PFSK-1 (cell line): ENCODE data around the gene NXN.

Source experiments
- FOXP2 ChIP-seq: optimal IDR thresholded peaks from 2 replicates; pipeline ENCODE3; 2011; ENCODE audit warnings: borderline replicate concordance, control low read depth, inconsistent platforms; ENCODE audit not compliant: insufficient read depth; ENCODE audit errors: extremely low read length, extremely low read depth
- POLR2AphosphoS5 ChIP-seq: IDR thresholded peaks from 2 replicates; pipeline ENCODE4 v1.6.1; 2012; ENCODE audit warnings: low read depth, mild to moderate bottlenecking, control low read depth, low read length, moderate library complexity
- SIN3A ChIP-seq: IDR thresholded peaks from 2 replicates; pipeline ENCODE4 v1.6.1; 2012; ENCODE audit warnings: mild to moderate bottlenecking, low read length, moderate library complexity, borderline replicate concordance; ENCODE audit not compliant: insufficient read depth
- TAF1 ChIP-seq: IDR thresholded peaks from 2 replicates; pipeline ENCODE4 v1.6.1; 2012; ENCODE audit warnings: low read length, control low read depth, borderline replicate concordance; ENCODE audit not compliant: insufficient read depth
- TF ChIP-seq, protein P1 (sequence below), 2 experiments: IDR thresholded peaks; 2 replicates each; pipeline versions ENCODE4 v1.6.1 to v1.8.0; 2011 to 2012; ENCODE audit warnings: low read depth in 2 of 2, low read length in 2 of 2, control low read depth in 1 of 2, inconsistent platforms in 1 of 2, mild to moderate bottlenecking in 1 of 2, moderate library complexity in 1 of 2; ENCODE audit not compliant: insufficient read depth in 1 of 2

The NXN gene

GRCh38 chr17:871751-872519, 107.6 kb downstream of the NXN start:
- TF ChIP-seq TAF1 = no peak
- no peak for TF ChIP-seq POLR2AphosphoS5
- TF ChIP-seq FOXP2 = no peak
- TF ChIP-seq, protein P1, sequence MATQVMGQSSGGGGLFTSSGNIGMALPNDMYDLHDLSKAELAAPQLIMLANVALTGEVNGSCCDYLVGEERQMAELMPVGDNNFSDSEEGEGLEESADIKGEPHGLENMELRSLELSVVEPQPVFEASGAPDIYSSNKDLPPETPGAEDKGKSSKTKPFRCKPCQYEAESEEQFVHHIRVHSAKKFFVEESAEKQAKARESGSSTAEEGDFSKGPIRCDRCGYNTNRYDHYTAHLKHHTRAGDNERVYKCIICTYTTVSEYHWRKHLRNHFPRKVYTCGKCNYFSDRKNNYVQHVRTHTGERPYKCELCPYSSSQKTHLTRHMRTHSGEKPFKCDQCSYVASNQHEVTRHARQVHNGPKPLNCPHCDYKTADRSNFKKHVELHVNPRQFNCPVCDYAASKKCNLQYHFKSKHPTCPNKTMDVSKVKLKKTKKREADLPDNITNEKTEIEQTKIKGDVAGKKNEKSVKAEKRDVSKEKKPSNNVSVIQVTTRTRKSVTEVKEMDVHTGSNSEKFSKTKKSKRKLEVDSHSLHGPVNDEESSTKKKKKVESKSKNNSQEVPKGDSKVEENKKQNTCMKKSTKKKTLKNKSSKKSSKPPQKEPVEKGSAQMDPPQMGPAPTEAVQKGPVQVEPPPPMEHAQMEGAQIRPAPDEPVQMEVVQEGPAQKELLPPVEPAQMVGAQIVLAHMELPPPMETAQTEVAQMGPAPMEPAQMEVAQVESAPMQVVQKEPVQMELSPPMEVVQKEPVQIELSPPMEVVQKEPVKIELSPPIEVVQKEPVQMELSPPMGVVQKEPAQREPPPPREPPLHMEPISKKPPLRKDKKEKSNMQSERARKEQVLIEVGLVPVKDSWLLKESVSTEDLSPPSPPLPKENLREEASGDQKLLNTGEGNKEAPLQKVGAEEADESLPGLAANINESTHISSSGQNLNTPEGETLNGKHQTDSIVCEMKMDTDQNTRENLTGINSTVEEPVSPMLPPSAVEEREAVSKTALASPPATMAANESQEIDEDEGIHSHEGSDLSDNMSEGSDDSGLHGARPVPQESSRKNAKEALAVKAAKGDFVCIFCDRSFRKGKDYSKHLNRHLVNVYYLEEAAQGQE (IDR thresholded peaks at IDR 0.05; ENCODE audit: insufficient read depth in 1 of 2, low read depth in 2 of 2, low read length in 2 of 2) = no peak
- no peak for TF ChIP-seq SIN3A

- no peak for TF ChIP-seq FOXP2
- no peak for TF ChIP-seq SIN3A
- TF ChIP-seq TAF1 = no peak
- no peak for TF ChIP-seq POLR2AphosphoS5
- TF ChIP-seq, protein P1 (IDR thresholded peaks at IDR 0.05; ENCODE audit: insufficient read depth in 1 of 2, low read depth in 2 of 2, low read length in 2 of 2) = no peak
These were observed 109.7 kb downstream of the NXN start for GRCh38 chr17:869567-870525.

DNA sequence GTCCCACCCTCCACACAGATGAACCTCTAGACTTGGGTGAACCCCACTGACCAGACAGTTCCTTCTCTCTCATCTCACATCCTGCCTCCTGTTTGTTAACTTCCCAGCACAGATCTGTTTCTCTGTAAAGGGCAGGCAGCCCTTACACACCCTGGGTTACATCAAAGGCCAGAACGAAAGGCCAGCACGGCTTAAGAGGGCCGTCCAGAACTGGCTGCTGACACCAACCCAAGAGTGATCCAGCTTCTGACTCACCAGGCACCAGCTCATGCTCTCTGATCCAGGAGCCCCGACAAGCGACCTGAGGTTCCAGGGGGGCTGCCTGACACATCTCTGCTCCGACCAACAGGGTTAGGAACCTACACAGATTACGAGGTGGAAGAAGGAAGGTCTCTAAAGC, 110.5 kb downstream of the NXN start:
- TF ChIP-seq FOXP2 (no peak), POLR2AphosphoS5 (no peak), SIN3A (no peak), TAF1 (no peak)
- TF ChIP-seq, protein P1 (IDR thresholded peaks at IDR 0.05; ENCODE audit: insufficient read depth in 1 of 2, low read depth in 2 of 2, low read length in 2 of 2) = no peak

- TF ChIP-seq SIN3A = no peak
- no peak for TF ChIP-seq FOXP2
- TF ChIP-seq TAF1 = no peak
- TF ChIP-seq POLR2AphosphoS5 = no peak
- TF ChIP-seq, protein P1 (IDR thresholded peaks at IDR 0.05; ENCODE audit: insufficient read depth in 1 of 2, low read depth in 2 of 2, low read length in 2 of 2) = no peak
These were observed 111.6 kb downstream of the NXN start for GRCh38 chr17:867896-868489.
